IMR-90 (cell line): Measurements from ENCODE around the gene NLRC5. TPM values are rescaled to one million over a fixed set of nuclear protein-coding genes. Genes with fewer than 3 reads are reported as not detected.
A peak's percentile ranks its signal among the peaks of the same experiment; 100 is the strongest.

ENCODE experiments used
- ATAC-seq: fragments of 200-7000 bp; cut with Tn5 transposase; 2 replicates; pipeline ENCODE4 v1.9.1; 2020; ENCODE audit warnings: low read depth, mild to moderate bottlenecking, moderate library complexity
- BruUV-seq: library from RNA; stranded (reverse); fragments of 400-500 nt; replicated peaks from 2 replicates; lab custom pipeline; 2021; lab: Mats Ljungman, UMichigan
- CTCF ChIA-PET: fragments of 300-600 bp; formaldehyde crosslinking; extraction: SDS; loops from one replicate; lab custom pipeline; 2021; ENCODE audit warnings: antibody characterized with exemption; lab: Yijun Ruan, JAX
- POLR2A ChIA-PET: fragments of 300-600 bp; sonication (Branson Sonifier 250); formaldehyde crosslinking; loops from one replicate; lab custom pipeline; 2022; ENCODE audit warnings: antibody characterized with exemption; ENCODE audit not compliant: unreplicated experiment; lab: Charles Lee
- DNase-seq: peaks from one replicate; pipeline ENCODE4 v3.0.0; 2013
- H2AFZ ChIP-seq: replicated peaks from 2 replicates; pipeline ENCODE3; 2013; ENCODE audit warnings: low read length, mild to moderate bottlenecking; ENCODE audit not compliant: poor library complexity
- H2AK5ac ChIP-seq: 2 replicates; pipeline ENCODE4 v1.6.1; 2013; ENCODE audit warnings: low read depth, low read length, inconsistent platforms
- H2AK9ac ChIP-seq: replicated peaks from 2 replicates; pipeline ENCODE3; 2013; ENCODE audit warnings: mild to moderate bottlenecking, low read depth, low read length, moderate library complexity; ENCODE audit not compliant: poor library complexity
- H2BK120ac ChIP-seq: 2 replicates; pipeline ENCODE4 v1.6.1; 2013; ENCODE audit warnings: low read depth, low read length, inconsistent platforms
- H2BK15ac ChIP-seq: 3 replicates; pipeline ENCODE4 v1.6.1; 2013; ENCODE audit warnings: low read depth, low read length, inconsistent platforms
- H2BK20ac ChIP-seq: 2 replicates; pipeline ENCODE4 v1.6.1; 2013; ENCODE audit warnings: low read depth, mild to moderate bottlenecking, inconsistent platforms, low read length, moderate library complexity
- H2BK5ac ChIP-seq: 2 replicates; pipeline ENCODE4 v1.6.1; 2013; ENCODE audit warnings: mild to moderate bottlenecking, low read depth, low read length, inconsistent platforms; ENCODE audit not compliant: poor library complexity, severe bottlenecking
- H3K14ac ChIP-seq: replicated peaks from 2 replicates; pipeline ENCODE4 v1.6.1; 2013; ENCODE audit warnings: low read depth, low read length, inconsistent platforms
- H3K18ac ChIP-seq: 2 replicates; pipeline ENCODE4 v1.6.1; 2013; ENCODE audit warnings: low read depth, low read length, control low read depth
- H3K23ac ChIP-seq: 2 replicates; pipeline ENCODE4 v1.6.1; 2013; ENCODE audit warnings: low read depth, low read length, inconsistent platforms
- H3K27ac ChIP-seq: 2 replicates; pipeline ENCODE4 v1.5.1; 2013; ENCODE audit warnings: mild to moderate bottlenecking, control low read depth, low read length; ENCODE audit not compliant: insufficient read depth
- H3K27me3 ChIP-seq: 2 replicates; pipeline ENCODE4 v1.6.1; 2013; ENCODE audit warnings: low read length; ENCODE audit not compliant: control insufficient read depth, insufficient read depth
- H3K36me3 ChIP-seq: 2 replicates; pipeline ENCODE4 v1.6.1; 2013; ENCODE audit warnings: low read length, mixed read lengths; ENCODE audit not compliant: control insufficient read depth, insufficient read depth
- H3K4ac ChIP-seq: 2 replicates; pipeline ENCODE4 v1.6.1; 2013; ENCODE audit warnings: low read depth, low read length, inconsistent platforms
- H3K4me1 ChIP-seq: 2 replicates; pipeline ENCODE4 v1.6.1; 2013; ENCODE audit warnings: low read length, mixed read lengths; ENCODE audit not compliant: control insufficient read depth, insufficient read depth
- H3K4me2 ChIP-seq: 2 replicates; pipeline ENCODE4 v1.6.1; 2013; ENCODE audit warnings: low read depth, mild to moderate bottlenecking, control low read depth, low read length, moderate library complexity
- H3K4me3 ChIP-seq: 2 replicates; pipeline ENCODE4 v1.5.1; 2013; ENCODE audit warnings: low read depth, mild to moderate bottlenecking, control low read depth, low read length, moderate library complexity; ENCODE audit not compliant: insufficient read depth
- H3K56ac ChIP-seq: 2 replicates; pipeline ENCODE4 v1.6.1; 2013; ENCODE audit warnings: low read length, inconsistent platforms; ENCODE audit not compliant: insufficient read depth; ENCODE audit errors: extremely low read depth
- H3K79me1 ChIP-seq, 2 experiments: 2 replicates each; pipeline ENCODE4 v1.6.1; 2013; ENCODE audit warnings: low read length in 2 of 2, inconsistent platforms in 1 of 2, low read depth in 1 of 2
- H3K9ac ChIP-seq: 2 replicates; pipeline ENCODE4 v1.6.1; 2013; ENCODE audit warnings: low read depth, low read length, control low read depth
- H3K9me1 ChIP-seq: 2 replicates; pipeline ENCODE4 v1.6.1; 2013; ENCODE audit warnings: low read length, inconsistent platforms; ENCODE audit not compliant: insufficient read depth
- H3K9me3 ChIP-seq: 2 replicates; pipeline ENCODE4 v1.6.1; 2013; ENCODE audit warnings: low read length; ENCODE audit not compliant: control insufficient read depth, insufficient read depth
- H4K20me1 ChIP-seq: 2 replicates; pipeline ENCODE4 v1.6.1; 2013; ENCODE audit warnings: low read length, inconsistent platforms; ENCODE audit not compliant: insufficient read depth
- H4K5ac ChIP-seq: 2 replicates; pipeline ENCODE4 v1.6.1; 2013; ENCODE audit warnings: mild to moderate bottlenecking, low read depth, low read length, control low read depth
- H4K8ac ChIP-seq, 2 experiments: 2 replicates each; pipeline ENCODE4 v1.6.1; 2013; ENCODE audit warnings: low read depth in 2 of 2, low read length in 2 of 2, control low read depth in 1 of 2, inconsistent platforms in 1 of 2
- H4K91ac ChIP-seq: 2 replicates; pipeline ENCODE4 v1.6.1; 2013; ENCODE audit warnings: low read depth, low read length, inconsistent platforms; ENCODE audit not compliant: insufficient read depth
- CEBPB ChIP-seq: IDR thresholded peaks from 2 replicates; pipeline ENCODE4 v1.6.1; 2012; ENCODE audit warnings: low read depth, low read length, improper control_type of control experiment
- ELK1 ChIP-seq: fragments of 150-350 bp; IDR thresholded peaks from 2 replicates; pipeline ENCODE4 v1.6.1; 2016; ENCODE audit warnings: low read depth, mild to moderate bottlenecking, low read length, moderate library complexity, borderline replicate concordance
- WGBS, 2 experiments: methylation state at CpG; one replicate each; pipeline versions ENCODE4 v1.1.5 to v1.1.7; 2013; ENCODE audit warnings: missing lambda C conversion rate in 2 of 2; ENCODE audit not compliant: insufficient read length in 1 of 2; ENCODE audit errors: extremely low coverage in 2 of 2; 5-methylcytosine and 5-hydroxymethylcytosine counted together
- dilution Hi-C: fragments of 300-500 bp; cut with HindIII; formaldehyde crosslinking; loops from one replicate; pipeline ENCODE4 v1.14.3; 2018; ENCODE audit warnings: low sequenced_read_pairs; ENCODE audit not compliant: unreplicated experiment
- in situ Hi-C: fragments of 300-500 bp; cut with MboI; formaldehyde crosslinking; loops from 3 replicates; pipeline ENCODE4 v1.14.3; 2019; ENCODE audit warnings: low sequenced_read_pairs, inconsistent platforms, mixed read lengths
- intact Hi-C: fragments of 100-400 bp; cut with micrococcal nuclease; formaldehyde crosslinking; loops from 2 replicates; pipeline ENCODE4 v1.10.0; 2022
- polyA plus RNA-seq, 3 experiments: library from polyadenylated mRNA; depleted of rRNA; stranded (reverse); fragments of >200 nt; gene quantifications; 2 replicates each; pipeline ENCODE4 v1.2.3, GENCODE V29; 2012; ENCODE audit warnings: low replicate concordance in 1 of 3
- total RNA-seq: library from RNA; depleted of rRNA; stranded (reverse); fragments of >200 nt; gene quantifications from 2 replicates; pipeline ENCODE4 v1.2.3, GENCODE V29; 2012

Gene NLRC5
- total and polyA plus RNA-seq, 2 of the 4 experiments (the other 2 are of a cell fraction), result 9.1 to 14.9 TPM

- H2BK20ac ChIP-seq, result peak overlapping the region; percentile 56; the same call in 1 of the 2 replicates
- H4K8ac ChIP-seq, result peak overlapping the region; percentile 31 to 80; a peak in 2 of 4 replicates
- POLR2A ChIA-PET, result no interaction called here
- peak overlapping the region; percentile 69 for H3K4ac ChIP-seq
- no peak overlapping the region for H3K9ac ChIP-seq
- no peaks in the 10 kb centered on the region for H4K20me1 ChIP-seq
- ATAC-seq (peak; percentile 82), DNase-seq (peak; percentile 81)
- no peaks in the 10 kb centered on the region; the same call in 1 of the 2 replicates for H3K9me3 ChIP-seq
- H3K79me1 ChIP-seq, result peaks cover 0 to 11% of the 10 kb centered on the region in 2 experiments; a peak in 2 of 4 replicates
- no TSS peak for BruUV-seq
- H2AFZ ChIP-seq, result peak overlapping the region; percentile 78
- TF ChIP-seq ELK1 (no peak), CEBPB (peak; percentile 87)
- no peak overlapping the region for H2AK9ac ChIP-seq
- peak overlapping the region; percentile 21; the same call in 1 of the 2 replicates for H2AK5ac ChIP-seq
- peak overlapping the region; percentile 39; the same call in 1 of the 3 replicates for H2BK15ac ChIP-seq
- in situ Hi-C loops (no loop called here), intact Hi-C loops (no loop called here), dilution Hi-C loops (no loop called here)
- peak overlapping the region; percentile 89; the same call in 1 of the 2 replicates for H3K27ac ChIP-seq
- peaks cover 23% of the 10 kb centered on the region for H3K9me1 ChIP-seq
- no peaks in the 10 kb centered on the region for H3K27me3 ChIP-seq
- H2BK5ac ChIP-seq, result peak overlapping the region; percentile 84
- CTCF ChIA-PET, result interaction anchor here (0.6 kb wide), 1 partner anchor 92 kb away, joined by 4 read pairs; no protein-coding TSS in a partner anchor
- H3K4me1 ChIP-seq, result peaks cover 13% of the 10 kb centered on the region
- H3K14ac ChIP-seq, result peak overlapping the region; percentile 57
- H3K18ac ChIP-seq, result peak overlapping the region; percentile 60
- H3K4me2 ChIP-seq, result no peak overlapping the region; the same call in 1 of the 2 replicates
- peak overlapping the region; percentile 61 for H2BK120ac ChIP-seq
- H3K4me3 ChIP-seq, result no peak overlapping the region
- H4K91ac ChIP-seq, result peak overlapping the region; percentile 16; the same call in 1 of the 2 replicates
- no CpG with 5 or more reads among the region's 5 CpGs for WGBS, 2 experiments
- H3K23ac ChIP-seq, result no peak overlapping the region
- no peak overlapping the region for H3K56ac ChIP-seq
- peaks cover 19% of the 10 kb centered on the region for H3K36me3 ChIP-seq
- H4K5ac ChIP-seq, result peak overlapping the region; percentile 73
Observed at GRCh38 chr16:57039148-57039812, 49.9 kb downstream of the NLRC5 start.
